HepG2 (cell line): Measurements from ENCODE around the gene TAF1D. TPM values are rescaled to one million over a fixed set of nuclear protein-coding genes. Genes with fewer than 3 reads are reported as not detected.

Experiments
- ARID5B ChIP-seq: IDR thresholded peaks from 2 replicates; pipeline ENCODE4 v1.4.0; 2020; ENCODE audit warnings: mild to moderate bottlenecking, missing genetic modification reagents
- BCL6 ChIP-seq: IDR thresholded peaks from 2 replicates; pipeline ENCODE4 v1.6.1; 2016; ENCODE audit warnings: missing genetic modification reagents, missing compliant biosample characterization
- EP300 ChIP-seq, 3 experiments: sonication (generic) in 1 of 3; formaldehyde crosslinking in 1 of 3; IDR thresholded peaks; 2 replicates each; pipeline versions ENCODE4 v1.5.1 to v1.6.1; 2011 to 2020; ENCODE audit warnings: low read depth in 2 of 3, low read length in 2 of 3, borderline replicate concordance in 1 of 3, improper control_type of control experiment in 1 of 3, mild to moderate bottlenecking in 1 of 3, missing genetic modification reagents in 1 of 3, moderate library complexity in 1 of 3
- HMG20A ChIP-seq: IDR thresholded peaks from 2 replicates; pipeline ENCODE4 v1.6.1; 2016; ENCODE audit warnings: borderline replicate concordance
- HMGXB3 ChIP-seq: sonication (generic); formaldehyde crosslinking; IDR thresholded peaks from 2 replicates; pipeline ENCODE4 v1.4.0; 2020; ENCODE audit warnings: missing genetic modification reagents, borderline replicate concordance
- HNF1A ChIP-seq, 2 experiments: sonication (generic) in 1 of 2; formaldehyde crosslinking in 1 of 2; IDR thresholded peaks; 2 replicates each; pipeline versions ENCODE4 v1.4.0 to v1.6.1; 2016 to 2020; ENCODE audit warnings: borderline replicate concordance in 1 of 2, low read depth in 1 of 2, mild to moderate bottlenecking in 1 of 2, missing genetic modification reagents in 1 of 2
- MYPOP ChIP-seq: sonication (generic); formaldehyde crosslinking; IDR thresholded peaks from 2 replicates; pipeline ENCODE4 v1.8.1; 2023; ENCODE audit warnings: mild to moderate bottlenecking, moderate library complexity, missing genetic modification reagents
- PITX1 ChIP-seq: sonication (generic); formaldehyde crosslinking; IDR thresholded peaks from 2 replicates; pipeline ENCODE4 v1.5.1; 2020; ENCODE audit warnings: mild to moderate bottlenecking, missing genetic modification reagents
- TCF7 ChIP-seq: sonication (generic); IDR thresholded peaks from 2 replicates; pipeline ENCODE4 v1.6.1; 2016; ENCODE audit warnings: antibody characterized with exemption, low read depth
- THAP11 ChIP-seq: IDR thresholded peaks from 2 replicates; pipeline ENCODE4 v1.6.1; 2016; ENCODE audit warnings: missing biosample characterization, missing genetic modification reagents
- polyA plus RNA-seq, 8 experiments: library from polyadenylated mRNA; depleted of rRNA in 3 of 8; stranded (reverse) in 7 of 8; unstranded in 1 of 8; fragments of >200 nt; fragmentation: Illumina TruSeq in 4 of 8; extraction: Trizol in 4 of 8; gene quantifications; 2 replicates each; pipeline versions ENCODE4 v1.2.1 to v1.2.3, GENCODE V29; 2011 to 2016; ENCODE audit warnings: low read depth in 4 of 8, missing spikeins in 1 of 8, mixed read lengths in 1 of 8; ENCODE audit not compliant: insufficient read depth in 1 of 8
- total RNA-seq, 5 experiments: library from RNA; depleted of rRNA; stranded (reverse); fragments of >200 nt; fragmentation: Illumina TruSeq; extraction: Trizol; gene quantifications; 2 replicates each; pipeline ENCODE4 v1.2.3, GENCODE V29; 2016; ENCODE audit warnings: low read depth in 1 of 5

The TAF1D gene
- total and polyA plus RNA-seq, 2 of the 13 experiments (the other 11 are each of a cell fraction or from before 2014, with no cell fraction given): 132 to 207 TPM

- TF ChIP-seq HMGXB3 (CRISPR knock-in tag) (peak; percentile 20; the same call in 1 of the 2 replicates), HMG20A (peak; percentile 27; the same call in 1 of the 2 replicates), BCL6 (CRISPR knock-in tag) (peak; percentile 53; the same call in 1 of the 2 replicates), ARID5B (CRISPR knock-in tag) (peak; percentile 82), HNF1A (IDR thresholded peaks at IDR 0.05; ENCODE audit: low read depth) (peak; percentile 90), HNF1A (CRISPR knock-in tag; IDR thresholded peaks at IDR 0.05; ENCODE audit: borderline replicate concordance) (peak; percentile 97), PITX1 (CRISPR knock-in tag) (peak; percentile 100), MYPOP (CRISPR knock-in tag) (peak; percentile 50; the same call in 1 of the 2 replicates), THAP11 (CRISPR knock-in tag) (peak; percentile 47; the same call in 1 of the 2 replicates), TCF7 (peak; percentile 52; the same call in 1 of the 2 replicates), EP300 (IDR thresholded peaks at IDR 0.05; ENCODE audit: low read depth in 2 of 2, low read length in 2 of 2) (peak in 1 of 2 experiments; percentile 45; a peak in 1 of 4 replicates), EP300 (CRISPR knock-in tag; IDR thresholded peaks at IDR 0.05; ENCODE audit: borderline replicate concordance) (peak; percentile 57; the same call in 1 of the 2 replicates)
Observed at GRCh38 chr11:93745005-93745755, 3.9 kb upstream of the TAF1D start (continued).
